CD4-positive, alpha-beta T cell (primary cell): Measurements from ENCODE around the gene HECTD3. TPM values are rescaled to one million over a fixed set of nuclear protein-coding genes. Genes with fewer than 3 reads are reported as not detected.
A peak's percentile ranks its signal among the peaks of the same experiment; 100 is the strongest.

Experiments
- ATAC-seq: fragments of 200-7000 bp; cut with Tn5 transposase; one replicate; pipeline ENCODE4 v1.10.0; 2022; ENCODE audit warnings: mild to moderate bottlenecking; ENCODE audit not compliant: poor library complexity
- CTCF ChIA-PET: fragments of 350-600 bp; sonication (Branson Sonifier 250); formaldehyde crosslinking; loops from one replicate; lab custom pipeline; 2021; ENCODE audit warnings: antibody characterized with exemption, inconsistent platforms; lab: Charles Lee
- POLR2A ChIA-PET: fragments of 350-600 bp; sonication (Branson Sonifier 250); formaldehyde crosslinking; loops from one replicate; lab custom pipeline; 2021; ENCODE audit warnings: antibody characterized with exemption, inconsistent platforms; lab: Charles Lee
- DNase-seq, 14 experiments: peaks; one replicate each; pipeline ENCODE4 v3.0.0-alpha.2; 2013 to 2020; ENCODE audit warnings: mixed read lengths in 2 of 14
- H3K27ac ChIP-seq, 2 donors: one replicate each; pipeline versions ENCODE4 v1.5.1 to v1.7.0; 2013; ENCODE audit warnings: low read length in 2 of 2, low read depth in 1 of 2, mild to moderate bottlenecking in 1 of 2
- H3K27me3 ChIP-seq, 2 experiments: 1 replicate in 1 of 2; 2 replicates in 1 of 2; pipeline versions ENCODE4 v1.6.1 to v1.7.0; 2013; ENCODE audit warnings: low read length in 2 of 2, control low read depth in 1 of 2, mild to moderate bottlenecking in 1 of 2, moderate library complexity in 1 of 2; ENCODE audit not compliant: insufficient read depth in 2 of 2, control insufficient read depth in 1 of 2
- H3K36me3 ChIP-seq: one replicate; pipeline ENCODE4 v1.6.1; 2013; ENCODE audit warnings: low read length, control low read depth; ENCODE audit not compliant: insufficient read depth
- H3K4me1 ChIP-seq: one replicate; pipeline ENCODE4 v1.6.1; 2013; ENCODE audit warnings: low read length, control low read depth; ENCODE audit not compliant: insufficient read depth
- H3K4me3 ChIP-seq: one replicate; pipeline ENCODE4 v1.5.1; 2013; ENCODE audit warnings: mild to moderate bottlenecking, low read length, moderate library complexity
- H3K9me3 ChIP-seq, 2 experiments: 1 replicate in 1 of 2; 2 replicates in 1 of 2; pipeline versions ENCODE4 v1.6.1 to v1.7.0; 2013; ENCODE audit warnings: low read length in 2 of 2, mild to moderate bottlenecking in 2 of 2, control low read depth in 1 of 2, moderate library complexity in 1 of 2; ENCODE audit not compliant: control insufficient read depth in 1 of 2, insufficient read depth in 1 of 2
- H3K27ac Mint-ChIP-seq: one replicate; pipeline ENCODE4 v1.8.0; 2020; ENCODE audit warnings: mixed read lengths
- H3K27me3 Mint-ChIP-seq: one replicate; pipeline ENCODE4 v1.8.0; 2021; ENCODE audit warnings: mixed read lengths
- H3K36me3 Mint-ChIP-seq: one replicate; pipeline ENCODE4 v1.8.0; 2021; ENCODE audit warnings: low read depth, mixed read lengths
- H3K4me1 Mint-ChIP-seq: one replicate; pipeline ENCODE4 v1.8.0; 2021; ENCODE audit warnings: low read depth, mixed read lengths
- H3K4me3 Mint-ChIP-seq: one replicate; pipeline ENCODE4 v1.8.0; 2020; ENCODE audit warnings: mild to moderate bottlenecking, mixed read lengths
- H3K9me3 Mint-ChIP-seq: one replicate; pipeline ENCODE4 v1.8.0; 2020; ENCODE audit warnings: mixed read lengths
- CTCF ChIP-seq: fragments of 200-600 bp; IDR thresholded peaks from one replicate; pipeline ENCODE4 v1.8.0; 2022; ENCODE audit warnings: antibody characterized with exemption, mild to moderate bottlenecking
- intact Hi-C, 2 experiments: fragments of 100-400 bp; cut with DNase I in 1 of 2; cut with micrococcal nuclease in 1 of 2; formaldehyde crosslinking; loops; one replicate each; pipeline versions ENCODE4 v1.15.1 to v1.9.0; 2023 to 2025; cut with DNase I, micrococcal nuclease
- total RNA-seq, 174 experiments: library from RNA in 2 of 174; stranded (reverse) in 2 of 174; gene quantifications; one replicate each; pipeline ENCODE4 v1.2.3 and lab custom pipeline; 2021 to 2026

HECTD3 gene
- total RNA-seq, 2 experiments from 2014 or later, result 31.5 to 33.7 TPM

- peak in 4 of 14 experiments; percentile 8 to 51 (median 18) for DNase-seq
- peak overlapping the region; percentile 49 for H3K4me3 Mint-ChIP-seq
- H3K27ac Mint-ChIP-seq, result peak overlapping the region; percentile 82
- H3K36me3 ChIP-seq, result no peaks in the 10 kb centered on the region
- no peaks in the 10 kb centered on the region for H3K27me3 Mint-ChIP-seq
- H3K4me3 ChIP-seq, result peak overlapping the region; percentile 45
- peaks cover 8% of the 10 kb centered on the region for H3K4me1 ChIP-seq
- H3K36me3 Mint-ChIP-seq, result no peaks in the 10 kb centered on the region
- intact Hi-C loops, result no loop called here
- CTCF ChIA-PET, result no interaction called here
- ATAC-seq, result peak; percentile 63
- H3K4me1 Mint-ChIP-seq, result peaks cover 19% of the 10 kb centered on the region
- no peaks in the 10 kb centered on the region for H3K27me3 ChIP-seq
- peak overlapping the region in 1 of 2 donors; percentile 76 for H3K27ac ChIP-seq
- no peaks in the 10 kb centered on the region for H3K9me3 Mint-ChIP-seq
- H3K9me3 ChIP-seq, result no peaks in the 10 kb centered on the region
- no peak for TF ChIP-seq CTCF
- POLR2A ChIA-PET, result interaction anchor here (0.6 to 1.5 kb wide), 9 partner anchors 17 to 838 kb away, joined by 3 to 6 read pairs (median 3); partner anchors contain the start of genes DMAP1, HECTD3, RPS8 and UROD
These were observed 40.1 kb upstream of the HECTD3 start for GRCh38 chr1:45051005-45051772.

- Histone ChIP-seq H3K36me3 (no peaks in the 10 kb centered on the region), H3K27me3 (no peaks in the 10 kb centered on the region), H3K9me3 (no peaks in the 10 kb centered on the region), H3K4me1 (peaks cover 8% of the 10 kb centered on the region), H3K27ac (no peak overlapping the region), H3K4me3 (no peak overlapping the region)
- no peaks in the 10 kb centered on the region for H3K27me3 Mint-ChIP-seq
- ATAC-seq (no peak), DNase-seq (no peak)
- CTCF ChIA-PET, result no interaction called here
- peaks cover 5% of the 10 kb centered on the region for H3K36me3 Mint-ChIP-seq
- no peak for TF ChIP-seq CTCF
- intact Hi-C loops, result no loop called here
- no peaks in the 10 kb centered on the region for H3K9me3 Mint-ChIP-seq
- POLR2A ChIA-PET, result no interaction called here
- no peak overlapping the region for H3K4me3 Mint-ChIP-seq
- no peak overlapping the region for H3K27ac Mint-ChIP-seq
- peaks cover 19% of the 10 kb centered on the region for H3K4me1 Mint-ChIP-seq
These were observed 35.9 kb upstream of the HECTD3 start for GRCh38 chr1:45047032-45047431.

GRCh38 chr1:45044916-45045315, 33.8 kb upstream of the HECTD3 start:
- intact Hi-C loops, result no loop called here
- Mint-ChIP-seq H3K36me3 (peaks cover 5% of the 10 kb centered on the region), H3K27ac (no peak overlapping the region), H3K9me3 (no peaks in the 10 kb centered on the region), H3K4me3 (no peak overlapping the region), H3K4me1 (peaks cover 5% of the 10 kb centered on the region), H3K27me3 (no peaks in the 10 kb centered on the region)
- CTCF ChIA-PET, result no interaction called here
- POLR2A ChIA-PET, result no interaction called here
- ATAC-seq (no peak), DNase-seq (no peak)
- Histone ChIP-seq H3K4me3 (no peak overlapping the region), H3K4me1 (no peaks in the 10 kb centered on the region), H3K27ac (no peak overlapping the region), H3K27me3 (no peaks in the 10 kb centered on the region), H3K9me3 (no peaks in the 10 kb centered on the region), H3K36me3 (no peaks in the 10 kb centered on the region)
- no peak for TF ChIP-seq CTCF
